Epithelial cell of proximal tubule (primary cell): ENCODE data around the gene IGF1R. TPM values are rescaled to one million over a fixed set of nuclear protein-coding genes. Genes with fewer than 3 reads are reported as not detected.

ENCODE experiments used
- DNase-seq: peaks from one replicate; pipeline ENCODE4 v3.0.0-alpha.2; 2011; ENCODE audit warnings: low read depth
- H3K4me3 ChIP-seq: 2 replicates; pipeline ENCODE4 v1.5.1; 2011; ENCODE audit warnings: low read depth, mild to moderate bottlenecking, low read length
- total RNA-seq: library from RNA; depleted of rRNA; stranded (reverse); fragments of >200 nt; gene quantifications from 2 replicates; pipeline ENCODE4 v1.2.3, GENCODE V29; 2015
- TF ChIP-seq, protein P1 (sequence below): conservative IDR thresholded peaks from 2 replicates; pipeline ENCODE4 v1.5.1; 2012; ENCODE audit warnings: low read depth, mild to moderate bottlenecking, low read length

The IGF1R gene
- total RNA-seq, 1 donor from 2014 or later = 14.5 TPM

DNA sequence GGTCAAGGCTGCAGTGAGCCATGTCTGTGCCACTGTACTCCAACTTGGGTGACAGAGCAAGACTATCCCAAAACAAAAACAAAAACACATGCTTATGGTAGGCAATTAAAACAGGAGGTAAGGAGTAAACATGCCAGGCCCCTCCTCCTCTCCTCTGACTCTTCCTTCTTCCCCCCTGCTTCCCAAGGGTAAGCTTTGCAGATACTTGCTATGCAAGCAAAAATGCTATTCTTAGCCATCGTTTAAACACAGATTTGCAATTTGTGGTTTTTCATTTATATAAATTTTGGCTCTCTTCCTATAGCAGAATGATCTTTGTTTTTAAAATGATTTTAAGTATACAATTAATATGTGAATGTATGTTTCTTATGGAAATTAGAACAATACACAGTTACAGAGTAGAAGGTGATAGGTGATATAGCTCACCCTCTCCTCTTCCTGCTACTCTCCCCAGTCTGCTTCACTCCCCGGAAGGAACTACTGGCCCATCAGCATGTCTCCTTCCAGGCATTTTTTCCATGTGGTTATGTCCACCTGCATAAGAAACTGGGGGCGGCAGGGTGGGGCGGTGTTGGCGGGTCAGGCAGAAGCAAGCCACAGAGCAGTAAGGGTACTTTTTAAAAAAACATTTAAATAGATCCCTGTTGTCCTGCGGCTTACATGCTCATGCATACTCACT is 42.1 kb downstream of the IGF1R start:
- TF ChIP-seq, protein P1, sequence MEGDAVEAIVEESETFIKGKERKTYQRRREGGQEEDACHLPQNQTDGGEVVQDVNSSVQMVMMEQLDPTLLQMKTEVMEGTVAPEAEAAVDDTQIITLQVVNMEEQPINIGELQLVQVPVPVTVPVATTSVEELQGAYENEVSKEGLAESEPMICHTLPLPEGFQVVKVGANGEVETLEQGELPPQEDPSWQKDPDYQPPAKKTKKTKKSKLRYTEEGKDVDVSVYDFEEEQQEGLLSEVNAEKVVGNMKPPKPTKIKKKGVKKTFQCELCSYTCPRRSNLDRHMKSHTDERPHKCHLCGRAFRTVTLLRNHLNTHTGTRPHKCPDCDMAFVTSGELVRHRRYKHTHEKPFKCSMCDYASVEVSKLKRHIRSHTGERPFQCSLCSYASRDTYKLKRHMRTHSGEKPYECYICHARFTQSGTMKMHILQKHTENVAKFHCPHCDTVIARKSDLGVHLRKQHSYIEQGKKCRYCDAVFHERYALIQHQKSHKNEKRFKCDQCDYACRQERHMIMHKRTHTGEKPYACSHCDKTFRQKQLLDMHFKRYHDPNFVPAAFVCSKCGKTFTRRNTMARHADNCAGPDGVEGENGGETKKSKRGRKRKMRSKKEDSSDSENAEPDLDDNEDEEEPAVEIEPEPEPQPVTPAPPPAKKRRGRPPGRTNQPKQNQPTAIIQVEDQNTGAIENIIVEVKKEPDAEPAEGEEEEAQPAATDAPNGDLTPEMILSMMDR = no peak
- no peak for DNase-seq
- H3K4me3 ChIP-seq = no peak overlapping the region

GRCh38 chr15:98692213-98692612 is 43.9 kb downstream of the IGF1R start:
- TF ChIP-seq, protein P1 = no peak
- H3K4me3 ChIP-seq = no peak overlapping the region
- no peak for DNase-seq

- no peak for DNase-seq
- no peak overlapping the region for H3K4me3 ChIP-seq
- TF ChIP-seq, protein P1 = no peak
Observed at GRCh38 chr15:98694161-98694560, 45.8 kb downstream of the IGF1R start.

GRCh38 chr15:98698792-98699191 is 50.5 kb downstream of the IGF1R start:
- no peak overlapping the region for H3K4me3 ChIP-seq
- TF ChIP-seq, protein P1 = no peak
- no peak for DNase-seq

GRCh38 chr15:98699591-98700424 is 51.5 kb downstream of the IGF1R start:
- no peak for DNase-seq
- TF ChIP-seq, protein P1 = no peak
- H3K4me3 ChIP-seq = no peak overlapping the region

- DNase-seq = no peak
- TF ChIP-seq, protein P1 = no peak
- no peak overlapping the region for H3K4me3 ChIP-seq
Observed at GRCh38 chr15:98700519-98700918, 52.2 kb downstream of the IGF1R start.
